ENCODE data around the gene OR4X1. TPM values are rescaled to one million over a fixed set of nuclear protein-coding genes. Genes with fewer than 3 reads are reported as not detected.
A peak's percentile ranks its signal among the peaks of the same experiment; 100 is the strongest.
"Not testable (repeated sequence)": the region's sequence is repeated elsewhere in the genome, so short reads cannot be mapped to it uniquely, and the experiment has no call there.

OR4X1 gene
- not detected for total RNA-seq
- not detected for polyA plus RNA-seq
- long read RNA-seq, donor 1, result 0 reads
- long read RNA-seq, donor 2, result 0 reads

- Histone ChIP-seq H3K4me3 (ENCODE audit: low read length in 2 of 2) (no peak within 1 kb of the TSS), H3K4me1 (ENCODE audit: control insufficient read depth in 1 of 2, insufficient read depth in 2 of 2, low read length in 2 of 2) (no peaks in the 10 kb centered on the region), H3K27me3 (ENCODE audit: control insufficient read depth in 1 of 2, insufficient read depth in 2 of 2, low read length in 1 of 2) (no peaks in the 10 kb centered on the region), H3K36me3 (ENCODE audit: control insufficient read depth in 1 of 2, insufficient read depth in 2 of 2, low read length in 1 of 2) (no peaks in the 10 kb centered on the region), H3K9me3 (ENCODE audit: control insufficient read depth, low read length) (no peaks in the 10 kb centered on the region), H3K27ac (ENCODE audit: low read depth in 1 of 2, low read length in 2 of 2) (no peak within 1 kb of the TSS)
- 25 to 29% methylated on average over 3 of the region's 3 CpGs for WGBS, 2 donors
- no peak for ATAC-seq (ENCODE audit: low FRiP score)
- DNase-seq, result no peak
- intact Hi-C loops (cut with DNase I), result no loop called here
These were observed at the start of gene OR4X1 for GRCh38 chr11:48263423-48263911. TSS of gene OR4X1 (plus strand) at chr11:48263861. CDS start at chr11:48263861, 0 bp downstream.

- 45 to 81% methylated on average over 2 of the region's 2 CpGs for whole genome bisulfite sequencing, 2 donors
These were observed 47.2 kb upstream of the OR4X1 start, which contains the start of gene OR4B1 for GRCh38 chr11:48216510-48216909. TSS of gene OR4B1 (plus strand) at chr11:48216810. CDS start at chr11:48216810, 0 bp downstream.

GRCh38 chr11:48228761-48229160, 34.9 kb upstream of the OR4X1 start:
- H3K27ac ChIP-seq (ENCODE audit: low read depth in 1 of 2, low read length in 2 of 2), result no peak overlapping the region
- H3K4me3 ChIP-seq (ENCODE audit: low read length in 2 of 2), result no peak overlapping the region
- WGBS, 2 donors, result 83 to 84% methylated on average over 17 to 18 of the region's 18 CpGs
- intact Hi-C loops (cut with DNase I), result no loop called here
- peaks cover 2% of the 10 kb centered on the region for H3K9me3 ChIP-seq (ENCODE audit: control insufficient read depth, low read length)
- no peaks in the 10 kb centered on the region for H3K36me3 ChIP-seq (ENCODE audit: control insufficient read depth in 1 of 2, insufficient read depth in 2 of 2, low read length in 1 of 2)
- peak; percentile 29 for ATAC-seq (ENCODE audit: low FRiP score)
- H3K4me1 ChIP-seq (ENCODE audit: control insufficient read depth in 1 of 2, insufficient read depth in 2 of 2, low read length in 2 of 2), result no peaks in the 10 kb centered on the region
- DNase-seq, result peak in 1 of 2 donors; percentile 73
- H3K27me3 ChIP-seq (ENCODE audit: control insufficient read depth in 1 of 2, insufficient read depth in 2 of 2, low read length in 1 of 2), result no peaks in the 10 kb centered on the region

More at GRCh38 chr11:48216510-48216909, 47.2 kb upstream of the OR4X1 start, which contains the start of gene OR4B1:
- H3K27me3 ChIP-seq (ENCODE audit: control insufficient read depth in 1 of 2, insufficient read depth in 2 of 2, low read length in 1 of 2), result no peaks in the 10 kb centered on the region
- H3K27ac ChIP-seq (ENCODE audit: low read depth in 1 of 2, low read length in 2 of 2), result no peak within 1 kb of the TSS
- H3K9me3 ChIP-seq (ENCODE audit: control insufficient read depth, low read length), result peaks cover 3% of the 10 kb centered on the region
- no peaks in the 10 kb centered on the region for H3K4me1 ChIP-seq (ENCODE audit: control insufficient read depth in 1 of 2, insufficient read depth in 2 of 2, low read length in 2 of 2)
- no peak within 1 kb of the TSS for H3K4me3 ChIP-seq (ENCODE audit: low read length in 2 of 2)
- ATAC-seq (ENCODE audit: low FRiP score), result no peak
- intact Hi-C loops (cut with DNase I), result no loop called here
- DNase-seq, result no peak
- H3K36me3 ChIP-seq (ENCODE audit: control insufficient read depth in 1 of 2, insufficient read depth in 2 of 2, low read length in 1 of 2), result no peaks in the 10 kb centered on the region

GRCh38 chr11:48230057-48230456, 33.6 kb upstream of the OR4X1 start:
- WGBS, 2 donors, result 84 to 87% methylated on average over 11 of the region's 11 CpGs
- H3K36me3 ChIP-seq (ENCODE audit: control insufficient read depth in 1 of 2, insufficient read depth in 2 of 2, low read length in 1 of 2); DNase-seq; intact Hi-C loops (cut with DNase I); H3K27me3 ChIP-seq (ENCODE audit: control insufficient read depth in 1 of 2, insufficient read depth in 2 of 2, low read length in 1 of 2); H3K27ac ChIP-seq (ENCODE audit: low read depth in 1 of 2, low read length in 2 of 2); ATAC-seq (ENCODE audit: low FRiP score); H3K4me3 ChIP-seq (ENCODE audit: low read length in 2 of 2); H3K4me1 ChIP-seq (ENCODE audit: control insufficient read depth in 1 of 2, insufficient read depth in 2 of 2, low read length in 2 of 2); H3K9me3 ChIP-seq (ENCODE audit: control insufficient read depth, low read length): not testable (repeated sequence)

- WGBS, 2 donors, result 29 to 36% methylated on average over 3 of the region's 3 CpGs
- intact Hi-C loops (cut with DNase I), result no loop called here
- H3K4me3 ChIP-seq (ENCODE audit: low read length in 2 of 2), result no peak overlapping the region
- no peaks in the 10 kb centered on the region for H3K27me3 ChIP-seq (ENCODE audit: control insufficient read depth in 1 of 2, insufficient read depth in 2 of 2, low read length in 1 of 2)
- no peak overlapping the region for H3K27ac ChIP-seq (ENCODE audit: low read depth in 1 of 2, low read length in 2 of 2)
- H3K9me3 ChIP-seq (ENCODE audit: control insufficient read depth, low read length), result peaks cover 8% of the 10 kb centered on the region
- DNase-seq (no peak), ATAC-seq (ENCODE audit: low FRiP score) (no peak)
- no peaks in the 10 kb centered on the region for H3K4me1 ChIP-seq (ENCODE audit: control insufficient read depth in 1 of 2, insufficient read depth in 2 of 2, low read length in 2 of 2)
- H3K36me3 ChIP-seq (ENCODE audit: control insufficient read depth in 1 of 2, insufficient read depth in 2 of 2, low read length in 1 of 2), result no peaks in the 10 kb centered on the region
These were observed 25.9 kb upstream of the OR4X1 start for GRCh38 chr11:48237727-48238126.

GRCh38 chr11:48242501-48242900, 21.2 kb upstream of the OR4X1 start:
- no peak overlapping the region for H3K27ac ChIP-seq (ENCODE audit: low read depth in 1 of 2, low read length in 2 of 2)
- WGBS, 2 donors, result 64 to 66% methylated on average over 3 of the region's 3 CpGs
- H3K4me3 ChIP-seq (ENCODE audit: low read length in 2 of 2), result no peak overlapping the region
- peaks cover 5% of the 10 kb centered on the region for H3K9me3 ChIP-seq (ENCODE audit: control insufficient read depth, low read length)
- no peaks in the 10 kb centered on the region for H3K36me3 ChIP-seq (ENCODE audit: control insufficient read depth in 1 of 2, insufficient read depth in 2 of 2, low read length in 1 of 2)
- no peaks in the 10 kb centered on the region for H3K4me1 ChIP-seq (ENCODE audit: control insufficient read depth in 1 of 2, insufficient read depth in 2 of 2, low read length in 2 of 2)
- ATAC-seq (ENCODE audit: low FRiP score), result no peak
- no peaks in the 10 kb centered on the region for H3K27me3 ChIP-seq (ENCODE audit: control insufficient read depth in 1 of 2, insufficient read depth in 2 of 2, low read length in 1 of 2)
- intact Hi-C loops (cut with DNase I), result no loop called here
- no peak for DNase-seq

- H3K4me1 ChIP-seq (ENCODE audit: control insufficient read depth in 1 of 2, insufficient read depth in 2 of 2, low read length in 2 of 2), result no peaks in the 10 kb centered on the region
- H3K27ac ChIP-seq (ENCODE audit: low read depth in 1 of 2, low read length in 2 of 2), result no peak within 1 kb of the TSS
- DNase-seq (no peak), ATAC-seq (ENCODE audit: low FRiP score) (no peak)
- H3K4me3 ChIP-seq (ENCODE audit: low read length in 2 of 2), result no peak within 1 kb of the TSS
- H3K9me3 ChIP-seq (ENCODE audit: control insufficient read depth, low read length), result peaks cover 5% of the 10 kb centered on the region
- H3K36me3 ChIP-seq (ENCODE audit: control insufficient read depth in 1 of 2, insufficient read depth in 2 of 2, low read length in 1 of 2), result no peaks in the 10 kb centered on the region
- no peaks in the 10 kb centered on the region for H3K27me3 ChIP-seq (ENCODE audit: control insufficient read depth in 1 of 2, insufficient read depth in 2 of 2, low read length in 1 of 2)
- intact Hi-C loops (cut with DNase I), result no loop called here
These were observed 18.9 kb upstream of the OR4X1 start, which contains the start of gene OR4X2 for GRCh38 chr11:48244804-48245203. TSS of gene OR4X2 (plus strand) at chr11:48245104. CDS start at chr11:48245104, 0 bp downstream.

GRCh38 chr11:48248902-48249301, 14.8 kb upstream of the OR4X1 start:
- WGBS, 2 donors, result 87 to 91% methylated on average over 1 of the region's 1 CpG
- ATAC-seq (ENCODE audit: low FRiP score) (no peak), DNase-seq (no peak)
- H3K4me3 ChIP-seq (ENCODE audit: low read length in 2 of 2), result no peak overlapping the region
- H3K36me3 ChIP-seq (ENCODE audit: control insufficient read depth in 1 of 2, insufficient read depth in 2 of 2, low read length in 1 of 2), result no peaks in the 10 kb centered on the region
- H3K27me3 ChIP-seq (ENCODE audit: control insufficient read depth in 1 of 2, insufficient read depth in 2 of 2, low read length in 1 of 2), result no peaks in the 10 kb centered on the region
- intact Hi-C loops (cut with DNase I), result no loop called here
- no peak overlapping the region for H3K27ac ChIP-seq (ENCODE audit: low read depth in 1 of 2, low read length in 2 of 2)
- no peaks in the 10 kb centered on the region for H3K4me1 ChIP-seq (ENCODE audit: control insufficient read depth in 1 of 2, insufficient read depth in 2 of 2, low read length in 2 of 2)
- H3K9me3 ChIP-seq (ENCODE audit: control insufficient read depth, low read length), result peaks cover 1% of the 10 kb centered on the region

GRCh38 chr11:48261600-48261999, 2.1 kb upstream of the OR4X1 start:
- H3K36me3 ChIP-seq (ENCODE audit: control insufficient read depth in 1 of 2, insufficient read depth in 2 of 2, low read length in 1 of 2), result no peaks in the 10 kb centered on the region
- WGBS, 2 donors, result 70 to 77% methylated on average over 2 of the region's 2 CpGs
- no peaks in the 10 kb centered on the region for H3K9me3 ChIP-seq (ENCODE audit: control insufficient read depth, low read length)
- H3K27me3 ChIP-seq (ENCODE audit: control insufficient read depth in 1 of 2, insufficient read depth in 2 of 2, low read length in 1 of 2), result no peaks in the 10 kb centered on the region
- DNase-seq (no peak), ATAC-seq (ENCODE audit: low FRiP score) (no peak)
- no peaks in the 10 kb centered on the region for H3K4me1 ChIP-seq (ENCODE audit: control insufficient read depth in 1 of 2, insufficient read depth in 2 of 2, low read length in 2 of 2)
- H3K4me3 ChIP-seq (ENCODE audit: low read length in 2 of 2), result no peak overlapping the region
- intact Hi-C loops (cut with DNase I), result no loop called here
- no peak overlapping the region for H3K27ac ChIP-seq (ENCODE audit: low read depth in 1 of 2, low read length in 2 of 2)
